NCI-H2196 treated with DMSO at 0.1 percent for 48 hours (cell line): Measurements from ENCODE around the gene ATP5MG.

ENCODE experiments used
- DNase-seq: peaks from one replicate; lab custom pipeline; 2025; ENCODE audit not compliant: unreplicated experiment; lab: John Stamatoyannopoulos, UW

Gene ATP5MG

GRCh38 chr11:118441770-118442275, 40.4 kb downstream of the ATP5MG start:
- DNase-seq, result no peak

DNA sequence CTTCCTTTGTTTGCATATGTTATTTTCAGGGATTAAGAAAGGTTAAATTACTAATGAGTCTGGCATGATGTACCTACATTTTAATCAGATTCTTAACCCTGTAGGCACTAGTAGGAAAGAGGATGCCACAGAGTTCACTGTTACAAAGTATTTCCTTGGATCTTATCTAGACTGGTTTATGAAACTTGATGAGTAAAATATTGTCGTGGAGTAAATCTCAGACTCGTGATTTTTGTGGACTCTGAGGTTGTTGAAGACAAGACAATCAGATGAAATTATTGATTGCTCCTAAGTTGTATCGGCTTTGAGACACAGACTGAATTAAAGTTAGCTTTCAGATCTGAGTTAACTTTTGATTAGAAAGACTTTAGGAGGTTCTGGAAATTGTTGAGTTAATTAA, 40.9 kb downstream of the ATP5MG start:
- no peak for DNase-seq

GRCh38 chr11:118442908-118443589, 41.6 kb downstream of the ATP5MG start:
- DNase-seq, result no peak

GRCh38 chr11:118443590-118444218, 42.3 kb downstream of the ATP5MG start:
- no peak for DNase-seq

DNA sequence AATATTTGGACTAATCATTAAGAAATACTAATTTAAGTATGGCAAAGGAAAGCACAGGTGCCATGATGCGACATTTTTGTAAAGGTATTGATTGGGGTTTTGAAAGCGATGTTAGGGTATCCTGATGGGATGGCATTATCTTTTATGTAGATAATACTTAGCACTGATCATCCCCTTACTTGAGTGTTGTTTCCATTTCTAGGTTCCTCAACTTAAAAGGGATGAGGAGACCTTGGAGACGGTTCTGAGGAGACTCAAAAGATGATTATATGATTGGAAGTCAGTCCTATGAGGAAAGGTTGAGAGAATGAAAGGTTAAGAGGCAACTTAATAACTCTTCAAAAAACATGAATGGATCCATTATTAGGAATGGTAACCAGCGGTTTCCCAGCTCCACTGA, 46.0 kb downstream of the ATP5MG start:
- no peak for DNase-seq

GRCh38 chr11:118448294-118448693, 46.9 kb downstream of the ATP5MG start:
- DNase-seq, result no peak

- DNase-seq, result no peak
Observed at GRCh38 chr11:118449316-118449918, 48.0 kb downstream of the ATP5MG start.

GRCh38 chr11:118450451-118450850, 49.0 kb downstream of the ATP5MG start:
- no peak for DNase-seq
